HepG2 (cell line): ENCODE results near the gene ST3GAL2. TPM values are rescaled to one million over a fixed set of nuclear protein-coding genes. Genes with fewer than 3 reads are reported as not detected.

Experiments used
- ATAC-seq: fragments of 200-7000 bp; cut with Tn5 transposase; 3 replicates; pipeline ENCODE4 v1.9.1; 2020; ENCODE audit warnings: mild to moderate bottlenecking, moderate library complexity
- BruUV-seq: library from RNA; stranded (reverse); fragments of 400-500 nt; replicated peaks from 2 replicates; lab custom pipeline; 2021; lab: Mats Ljungman, UMichigan
- CTCF ChIA-PET: fragments of 300-600 bp; formaldehyde crosslinking; extraction: SDS; loops from one replicate; lab custom pipeline; 2021; ENCODE audit warnings: low total read pairs, inconsistent platforms, low intra/inter-chr PET ratio; lab: Yijun Ruan, JAX
- POLR2A ChIA-PET: fragments of 350-600 bp; sonication (Branson Sonifier 250); formaldehyde crosslinking; loops from one replicate; lab custom pipeline; 2020; ENCODE audit warnings: antibody characterized with exemption, inconsistent platforms; lab: Yijun Ruan, JAX
- DNase-seq: peaks from one replicate; pipeline ENCODE4 v3.0.0-alpha.2; 2015; ENCODE audit warnings: low spot score
- FAIRE-seq: peaks from 3 replicates; lab custom pipeline; 2011; peaks lifted over from hg19 to GRCh38; lab: Jason Lieb, UNC
- H2AFZ ChIP-seq: one replicate; pipeline ENCODE4 v1.6.1; 2011; ENCODE audit warnings: low read length, inconsistent platforms
- H3K27ac ChIP-seq: fragments of 300-600 bp; 3 replicates; pipeline ENCODE4 v1.8.0; 2011; ENCODE audit warnings: mixed run types, mild to moderate bottlenecking, mixed read lengths, low read length, inconsistent platforms; ENCODE audit not compliant: insufficient read depth; ENCODE audit errors: extremely low read length
- H3K27me3 ChIP-seq, 2 experiments: fragments of 200-600 bp in 1 of 2; 2 replicates in 1 of 2; 3 replicates in 1 of 2; pipeline versions ENCODE4 v1.6.0 to v1.8.0; 2011; ENCODE audit warnings: low read length in 2 of 2, mild to moderate bottlenecking in 2 of 2, moderate library complexity in 2 of 2, inconsistent platforms in 1 of 2; ENCODE audit not compliant: insufficient read depth in 2 of 2, control insufficient read depth in 1 of 2
- H3K36me3 ChIP-seq, 2 experiments: fragments of 200-600 bp in 1 of 2; replicated peaks in 1 of 2; 2 replicates in 1 of 2; 3 replicates in 1 of 2; pipeline versions ENCODE4 v1.5.1 to v1.8.0; 2011; ENCODE audit warnings: low read length in 2 of 2, inconsistent platforms in 1 of 2; ENCODE audit not compliant: insufficient read depth in 2 of 2, control insufficient read depth in 1 of 2
- H3K4me1 ChIP-seq: 2 replicates; pipeline ENCODE4 v1.5.1; 2012; ENCODE audit warnings: low read length, inconsistent platforms; ENCODE audit not compliant: insufficient read depth
- H3K4me2 ChIP-seq: 2 replicates; pipeline ENCODE4 v1.6.0; 2011; ENCODE audit warnings: low read depth, low read length, inconsistent platforms
- H3K4me3 ChIP-seq, 3 experiments: fragments of 200-600 bp in 1 of 3; sonication (generic), shearing (Covaris generic) in 1 of 3; replicated peaks in 1 of 3; 2 replicates each; pipeline ENCODE4 v1.5.1; 2011 to 2016; ENCODE audit warnings: low read length in 3 of 3, inconsistent platforms in 2 of 3, low read depth in 2 of 3, mild to moderate bottlenecking in 2 of 3, control low read depth in 1 of 3, mixed read lengths in 1 of 3; ENCODE audit not compliant: insufficient read depth in 1 of 3
- H3K79me2 ChIP-seq: one replicate; pipeline ENCODE4 v1.6.1; 2011; ENCODE audit warnings: low read length, inconsistent platforms; ENCODE audit not compliant: insufficient read depth
- H3K9ac ChIP-seq: 2 replicates; pipeline ENCODE4 v1.6.0; 2011; ENCODE audit warnings: mild to moderate bottlenecking, low read depth, low read length, inconsistent platforms; ENCODE audit not compliant: insufficient read depth
- H3K9me3 ChIP-seq: 2 replicates; pipeline ENCODE4 v1.5.1; 2012; ENCODE audit warnings: mild to moderate bottlenecking, low read length
- H4K20me1 ChIP-seq: 2 replicates; pipeline ENCODE4 v1.6.0; 2011; ENCODE audit warnings: inconsistent platforms, mild to moderate bottlenecking, low read length, moderate library complexity; ENCODE audit not compliant: insufficient read depth
- GPN1 ChIP-seq: sonication (generic); formaldehyde crosslinking; IDR thresholded peaks from 2 replicates; pipeline ENCODE4 v1.5.1; 2020; ENCODE audit warnings: missing genetic modification reagents, borderline replicate concordance
- HOXD1 ChIP-seq: sonication (generic); formaldehyde crosslinking; IDR thresholded peaks from 2 replicates; pipeline ENCODE4 v1.5.0; 2020; ENCODE audit warnings: missing genetic modification reagents
- MEF2D ChIP-seq: sonication (generic); formaldehyde crosslinking; IDR thresholded peaks from 2 replicates; pipeline ENCODE4 v1.5.1; 2020; ENCODE audit warnings: mild to moderate bottlenecking, missing genetic modification reagents
- SMAD3 ChIP-seq: sonication (generic); formaldehyde crosslinking; IDR thresholded peaks from 2 replicates; pipeline ENCODE4 v1.4.0; 2020; ENCODE audit warnings: missing genetic modification reagents
- SSRP1 ChIP-seq: IDR thresholded peaks from 2 replicates; pipeline ENCODE4 v1.6.1; 2016; ENCODE audit warnings: control low read depth
- TOPORS ChIP-seq: sonication (generic); formaldehyde crosslinking; IDR thresholded peaks from 2 replicates; pipeline ENCODE4 v1.8.0; 2023; ENCODE audit warnings: mild to moderate bottlenecking, missing genetic modification reagents
- ZMYM4 ChIP-seq: sonication (generic); formaldehyde crosslinking; IDR thresholded peaks from 2 replicates; pipeline ENCODE4 v1.8.1; 2023; ENCODE audit warnings: mild to moderate bottlenecking, missing genetic modification reagents
- ZNF205 ChIP-seq: IDR thresholded peaks from 2 replicates; pipeline ENCODE4 v1.6.1; 2018; ENCODE audit warnings: missing biosample characterization, missing genetic modification reagents
- ZNF225 ChIP-seq: sonication (generic); formaldehyde crosslinking; IDR thresholded peaks from 2 replicates; pipeline ENCODE4 v1.4.0; 2020; ENCODE audit warnings: mild to moderate bottlenecking, missing genetic modification reagents
- ZNF292 ChIP-seq: sonication (generic); formaldehyde crosslinking; IDR thresholded peaks from 2 replicates; pipeline ENCODE4 v1.8.1; 2022; ENCODE audit warnings: mild to moderate bottlenecking, low read depth, missing genetic modification reagents, borderline replicate concordance
- ZNF589 ChIP-seq: sonication (generic); formaldehyde crosslinking; conservative IDR thresholded peaks from 2 replicates; pipeline ENCODE4 v1.8.0; 2022; ENCODE audit warnings: mild to moderate bottlenecking, moderate library complexity, missing genetic modification reagents
- ZNF652 ChIP-seq: IDR thresholded peaks from 2 replicates; pipeline ENCODE4 v1.6.1; 2016; ENCODE audit warnings: low read depth, borderline replicate concordance
- ZNF703 ChIP-seq: sonication (generic); formaldehyde crosslinking; IDR thresholded peaks from 2 replicates; pipeline ENCODE4 v1.5.1; 2020; ENCODE audit warnings: missing genetic modification reagents, mild to moderate bottlenecking, moderate library complexity, borderline replicate concordance
- ZNF720 ChIP-seq: sonication (generic); formaldehyde crosslinking; IDR thresholded peaks from 2 replicates; pipeline ENCODE4 v1.4.0; 2020; ENCODE audit warnings: missing genetic modification reagents
- ZNF879 ChIP-seq: sonication (generic); formaldehyde crosslinking; IDR thresholded peaks from 2 replicates; pipeline ENCODE4 v1.8.1; 2023; ENCODE audit warnings: missing genetic modification reagents
- WGBS: methylation state at CpG from one replicate; pipeline ENCODE4 v1.1.6; 2017; ENCODE audit warnings: low lambda C conversion rate; 5-methylcytosine and 5-hydroxymethylcytosine counted together
- in situ Hi-C: cut with HindIII; loops from 2 replicates; pipeline ENCODE4 v1.10.0; 2017; ENCODE audit warnings: low pct_unique_long_range_greater_than_20kb; ENCODE audit not compliant: extremely low pct_ligation_motif_present
- intact Hi-C: fragments of 100-400 bp; cut with micrococcal nuclease; formaldehyde crosslinking; loops from one replicate; pipeline ENCODE4 v1.10.0; 2022; ENCODE audit not compliant: unreplicated experiment
- polyA plus RNA-seq, 8 experiments: library from polyadenylated mRNA; depleted of rRNA in 3 of 8; stranded (reverse) in 7 of 8; unstranded in 1 of 8; fragments of >200 nt; fragmentation: Illumina TruSeq in 4 of 8; extraction: Trizol in 4 of 8; gene quantifications; 2 replicates each; pipeline versions ENCODE4 v1.2.1 to v1.2.3, GENCODE V29; 2011 to 2016; ENCODE audit warnings: low read depth in 4 of 8, missing spikeins in 1 of 8, mixed read lengths in 1 of 8; ENCODE audit not compliant: insufficient read depth in 1 of 8
- total RNA-seq, 5 experiments: library from RNA; depleted of rRNA; stranded (reverse); fragments of >200 nt; fragmentation: Illumina TruSeq; extraction: Trizol; gene quantifications; 2 replicates each; pipeline ENCODE4 v1.2.3, GENCODE V29; 2016; ENCODE audit warnings: low read depth in 1 of 5
- TF ChIP-seq, protein P1 (sequence below): IDR thresholded peaks from 2 replicates; pipeline ENCODE4 v1.6.1; 2016; ENCODE audit warnings: mild to moderate bottlenecking
- TF ChIP-seq, protein P2 (sequence below): sonication (generic); formaldehyde crosslinking; IDR thresholded peaks from 2 replicates; pipeline ENCODE4 v1.5.1; 2020; ENCODE audit warnings: missing genetic modification reagents, mild to moderate bottlenecking, borderline replicate concordance
- TF ChIP-seq, protein P3 (sequence below): sonication (generic); formaldehyde crosslinking; IDR thresholded peaks from 2 replicates; pipeline ENCODE4 v1.8.0; 2022; ENCODE audit warnings: mild to moderate bottlenecking, missing genetic modification reagents, borderline replicate concordance

The ST3GAL2 gene
- total and polyA plus RNA-seq, 2 of the 13 experiments (the other 11 are each of a cell fraction or from before 2014, with no cell fraction given): 16.3 to 24.9 TPM

DNA sequence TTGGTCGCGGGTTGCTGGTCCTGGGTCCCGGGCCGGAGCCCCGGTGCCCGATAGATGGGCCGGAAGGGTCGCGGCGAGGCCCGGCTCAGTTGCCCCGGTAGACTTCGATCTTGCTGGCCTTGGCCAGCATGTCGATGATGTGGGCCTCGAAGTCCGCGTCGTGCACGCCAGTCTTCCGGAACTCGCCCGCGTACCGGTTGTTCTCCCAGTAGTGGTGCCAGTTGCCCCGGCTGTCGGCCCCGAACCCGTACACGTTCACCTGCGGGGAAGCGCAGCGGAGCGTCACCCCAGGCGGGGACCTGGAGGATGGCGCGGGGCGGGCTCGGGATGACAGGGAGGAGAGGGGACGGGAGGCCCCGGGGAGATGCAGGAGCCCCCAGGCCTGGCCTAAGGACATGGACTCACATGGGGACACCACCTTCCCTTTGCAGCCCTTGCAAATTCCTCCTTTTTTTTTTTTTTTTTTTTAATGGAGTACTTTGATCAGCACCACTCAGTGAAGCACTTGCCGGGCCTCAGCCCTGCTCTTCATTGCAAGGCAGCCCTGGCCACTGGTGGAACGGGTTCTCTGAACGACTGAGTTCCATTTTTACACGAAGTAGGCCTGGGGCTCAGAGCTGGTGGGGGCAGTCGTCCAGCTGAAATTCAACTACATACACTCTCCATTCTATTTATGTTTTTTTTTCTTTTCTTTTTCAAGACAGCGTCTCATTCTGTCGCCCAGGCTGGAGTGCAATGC lies 57.1 kb downstream of the ST3GAL2 start:
- Histone ChIP-seq H3K36me3 (peaks cover 2 to 22% of the 10 kb centered on the region in 2 experiments; a peak in 2 of 5 replicates), H3K4me3 (peak overlapping the region; percentile 33 to 73 (median 54); a peak in 5 of 6 replicates), H3K4me2 (peak overlapping the region; percentile 74), H3K9me3 (no peaks in the 10 kb centered on the region), H3K9ac (peak overlapping the region; percentile 62), H2AFZ (no peak overlapping the region), H3K79me2 (peaks cover 15% of the 10 kb centered on the region), H3K4me1 (peaks cover 24% of the 10 kb centered on the region), H3K27me3 (no peaks in the 10 kb centered on the region; a peak in 1 of 5 replicates), H4K20me1 (no peaks in the 10 kb centered on the region), H3K27ac (peak overlapping the region; percentile 64)
- FAIRE-seq (no peak), DNase-seq (no peak), ATAC-seq (peak; percentile 22; the same call in 2 of the 3 replicates)
- in situ Hi-C loops (no loop called here), intact Hi-C loops (loop anchor here (2.0 to 5.0 kb wide), 3 partner anchors 55 to 89 kb away; partner anchors contain the start of gene FCSK)
- CTCF ChIA-PET: interaction anchor here (1.4 kb wide), 1 partner anchor 89 kb away, joined by 4 read pairs; no protein-coding TSS in a partner anchor
- 37% methylated on average over 24 of the region's 47 CpGs for WGBS
- TSS peak; percentile 52 for BruUV-seq
- POLR2A ChIA-PET: interaction anchor here (0.6 to 3.6 kb wide), 57 partner anchors 9 to 1289 kb away, joined by 3 to 96 read pairs (median 5); partner anchors contain the start of genes AARS1, COG4, DDX19A and DDX19B
- TF ChIP-seq HOXD1 (CRISPR knock-in tag) (no peak), TOPORS (0 out of 2 replicates have a peak, but pooled peaks have one; percentile 13), ZNF703 (CRISPR knock-in tag) (peak; percentile 3; the same call in 1 of the 2 replicates), ZNF652 (CRISPR knock-in tag) (0 out of 2 replicates have a peak, but pooled peaks have one; percentile 8), ZNF879 (CRISPR knock-in tag) (0 out of 2 replicates have a peak, but pooled peaks have one; percentile 51), SMAD3 (peak; percentile 36; the same call in 1 of the 2 replicates), ZNF292 (peak; percentile 38), ZNF720 (CRISPR knock-in tag) (no peak), ZNF225 (CRISPR knock-in tag) (0 out of 2 replicates have a peak, but pooled peaks have one; percentile 22), ZMYM4 (CRISPR knock-in tag) (peak; percentile 53), ZNF205 (CRISPR knock-in tag) (peak; percentile 36; the same call in 1 of the 2 replicates), GPN1 (CRISPR knock-in tag) (no peak), MEF2D (peak; percentile 1), SSRP1 (CRISPR knock-in tag) (no peak), ZNF589 (CRISPR knock-in tag) (0 out of 2 replicates have a peak, but pooled peaks have one; percentile 11)
- TF ChIP-seq, protein P1, sequence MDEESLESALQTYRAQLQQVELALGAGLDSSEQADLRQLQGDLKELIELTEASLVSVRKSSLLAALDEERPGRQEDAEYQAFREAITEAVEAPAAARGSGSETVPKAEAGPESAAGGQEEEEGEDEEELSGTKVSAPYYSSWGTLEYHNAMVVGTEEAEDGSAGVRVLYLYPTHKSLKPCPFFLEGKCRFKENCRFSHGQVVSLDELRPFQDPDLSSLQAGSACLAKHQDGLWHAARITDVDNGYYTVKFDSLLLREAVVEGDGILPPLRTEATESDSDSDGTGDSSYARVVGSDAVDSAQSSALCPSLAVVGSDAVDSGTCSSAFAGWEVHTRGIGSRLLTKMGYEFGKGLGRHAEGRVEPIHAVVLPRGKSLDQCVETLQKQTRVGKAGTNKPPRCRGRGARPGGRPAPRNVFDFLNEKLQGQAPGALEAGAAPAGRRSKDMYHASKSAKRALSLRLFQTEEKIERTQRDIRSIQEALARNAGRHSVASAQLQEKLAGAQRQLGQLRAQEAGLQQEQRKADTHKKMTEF: peak; percentile 66; the same call in 1 of the 2 replicates
- TF ChIP-seq, protein P2, sequence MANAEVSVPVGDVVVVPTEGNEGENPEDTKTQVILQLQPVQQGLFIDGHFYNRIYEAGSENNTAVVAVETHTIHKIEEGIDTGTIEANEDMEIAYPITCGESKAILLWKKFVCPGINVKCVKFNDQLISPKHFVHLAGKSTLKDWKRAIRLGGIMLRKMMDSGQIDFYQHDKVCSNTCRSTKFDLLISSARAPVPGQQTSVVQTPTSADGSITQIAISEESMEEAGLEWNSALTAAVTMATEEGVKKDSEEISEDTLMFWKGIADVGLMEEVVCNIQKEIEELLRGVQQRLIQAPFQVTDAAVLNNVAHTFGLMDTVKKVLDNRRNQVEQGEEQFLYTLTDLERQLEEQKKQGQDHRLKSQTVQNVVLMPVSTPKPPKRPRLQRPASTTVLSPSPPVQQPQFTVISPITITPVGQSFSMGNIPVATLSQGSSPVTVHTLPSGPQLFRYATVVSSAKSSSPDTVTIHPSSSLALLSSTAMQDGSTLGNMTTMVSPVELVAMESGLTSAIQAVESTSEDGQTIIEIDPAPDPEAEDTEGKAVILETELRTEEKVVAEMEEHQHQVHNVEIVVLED (CRISPR knock-in tag): peak; percentile 35; the same call in 1 of the 2 replicates
- TF ChIP-seq, protein P3, sequence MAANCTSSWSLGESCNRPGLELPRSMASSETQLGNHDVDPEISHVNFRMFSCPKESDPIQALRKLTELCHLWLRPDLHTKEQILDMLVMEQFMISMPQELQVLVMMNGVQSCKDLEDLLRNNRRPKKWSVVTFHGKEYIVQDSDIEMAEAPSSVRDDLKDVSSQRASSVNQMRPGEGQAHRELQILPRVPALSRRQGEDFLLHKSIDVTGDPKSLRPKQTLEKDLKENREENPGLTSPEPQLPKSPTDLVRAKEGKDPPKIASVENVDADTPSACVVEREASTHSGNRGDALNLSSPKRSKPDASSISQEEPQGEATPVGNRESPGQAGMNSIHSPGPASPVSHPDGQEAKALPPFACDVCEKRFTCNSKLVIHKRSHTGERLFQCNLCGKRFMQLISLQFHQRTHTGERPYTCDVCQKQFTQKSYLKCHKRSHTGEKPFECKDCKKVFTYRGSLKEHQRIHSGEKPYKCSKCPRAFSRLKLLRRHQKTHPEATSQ: 0 out of 2 replicates have a peak, but pooled peaks have one; percentile 9
